ENCODE data around the gene C17orf58.

DNA sequence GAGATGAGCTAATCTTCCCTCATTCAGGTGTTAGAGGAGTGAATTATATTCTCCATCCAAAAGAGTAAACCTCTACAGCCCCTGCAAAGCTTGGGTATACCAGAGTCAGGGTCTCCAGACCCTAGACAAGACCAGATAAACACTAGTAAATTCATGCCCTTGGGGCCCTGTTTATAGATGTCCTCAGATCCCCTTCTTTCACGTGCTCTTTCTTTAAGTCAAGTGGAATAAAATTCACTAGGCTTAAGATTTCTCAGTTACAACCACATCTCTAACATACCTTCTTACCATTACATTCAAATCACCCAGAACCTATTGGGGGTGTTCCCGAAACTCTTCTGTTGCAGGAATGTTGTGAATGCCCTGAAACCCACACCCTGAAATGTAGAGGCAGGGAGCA lies 2.2 kb upstream of the C17orf58 start:
- TF ChIP-seq, protein P1, sequence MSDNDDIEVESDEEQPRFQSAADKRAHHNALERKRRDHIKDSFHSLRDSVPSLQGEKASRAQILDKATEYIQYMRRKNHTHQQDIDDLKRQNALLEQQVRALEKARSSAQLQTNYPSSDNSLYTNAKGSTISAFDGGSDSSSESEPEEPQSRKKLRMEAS (CRISPR knock-in tag; IDR thresholded peaks at IDR 0.05): no peak
- no peak for TF ChIP-seq FOXA3 (CRISPR knock-in tag; conservative IDR thresholded peaks at IDR 0.05 in 1 of 2, IDR thresholded peaks at IDR 0.05 in 1 of 2)
- no peak for TF ChIP-seq RERE (CRISPR knock-in tag; IDR thresholded peaks at IDR 0.05; ENCODE audit: borderline replicate concordance)
- TF ChIP-seq, protein P2, sequence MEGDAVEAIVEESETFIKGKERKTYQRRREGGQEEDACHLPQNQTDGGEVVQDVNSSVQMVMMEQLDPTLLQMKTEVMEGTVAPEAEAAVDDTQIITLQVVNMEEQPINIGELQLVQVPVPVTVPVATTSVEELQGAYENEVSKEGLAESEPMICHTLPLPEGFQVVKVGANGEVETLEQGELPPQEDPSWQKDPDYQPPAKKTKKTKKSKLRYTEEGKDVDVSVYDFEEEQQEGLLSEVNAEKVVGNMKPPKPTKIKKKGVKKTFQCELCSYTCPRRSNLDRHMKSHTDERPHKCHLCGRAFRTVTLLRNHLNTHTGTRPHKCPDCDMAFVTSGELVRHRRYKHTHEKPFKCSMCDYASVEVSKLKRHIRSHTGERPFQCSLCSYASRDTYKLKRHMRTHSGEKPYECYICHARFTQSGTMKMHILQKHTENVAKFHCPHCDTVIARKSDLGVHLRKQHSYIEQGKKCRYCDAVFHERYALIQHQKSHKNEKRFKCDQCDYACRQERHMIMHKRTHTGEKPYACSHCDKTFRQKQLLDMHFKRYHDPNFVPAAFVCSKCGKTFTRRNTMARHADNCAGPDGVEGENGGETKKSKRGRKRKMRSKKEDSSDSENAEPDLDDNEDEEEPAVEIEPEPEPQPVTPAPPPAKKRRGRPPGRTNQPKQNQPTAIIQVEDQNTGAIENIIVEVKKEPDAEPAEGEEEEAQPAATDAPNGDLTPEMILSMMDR (IDR thresholded peaks at IDR 0.05 in 2 of 3, conservative IDR thresholded peaks at IDR 0.05 in 1 of 3; ENCODE audit: insufficient read depth in 2 of 3, low read depth in 1 of 3, low read length in 3 of 3): no peak
- no peak for TF ChIP-seq PHB2 (IDR thresholded peaks at IDR 0.05; ENCODE audit: low read depth)
- TF ChIP-seq EHMT2 (IDR thresholded peaks at IDR 0.05): no peak
- no peak for TF ChIP-seq CBX3 (IDR thresholded peaks at IDR 0.05; ENCODE audit: borderline replicate concordance in 1 of 2, low read length in 2 of 2)
- TF ChIP-seq POLR2AphosphoS2 (IDR thresholded peaks at IDR 0.05; ENCODE audit: low read length): no peak
- no peak for TF ChIP-seq NFXL1 (CRISPR knock-in tag; IDR thresholded peaks at IDR 0.05)
- TF ChIP-seq, protein P3, sequence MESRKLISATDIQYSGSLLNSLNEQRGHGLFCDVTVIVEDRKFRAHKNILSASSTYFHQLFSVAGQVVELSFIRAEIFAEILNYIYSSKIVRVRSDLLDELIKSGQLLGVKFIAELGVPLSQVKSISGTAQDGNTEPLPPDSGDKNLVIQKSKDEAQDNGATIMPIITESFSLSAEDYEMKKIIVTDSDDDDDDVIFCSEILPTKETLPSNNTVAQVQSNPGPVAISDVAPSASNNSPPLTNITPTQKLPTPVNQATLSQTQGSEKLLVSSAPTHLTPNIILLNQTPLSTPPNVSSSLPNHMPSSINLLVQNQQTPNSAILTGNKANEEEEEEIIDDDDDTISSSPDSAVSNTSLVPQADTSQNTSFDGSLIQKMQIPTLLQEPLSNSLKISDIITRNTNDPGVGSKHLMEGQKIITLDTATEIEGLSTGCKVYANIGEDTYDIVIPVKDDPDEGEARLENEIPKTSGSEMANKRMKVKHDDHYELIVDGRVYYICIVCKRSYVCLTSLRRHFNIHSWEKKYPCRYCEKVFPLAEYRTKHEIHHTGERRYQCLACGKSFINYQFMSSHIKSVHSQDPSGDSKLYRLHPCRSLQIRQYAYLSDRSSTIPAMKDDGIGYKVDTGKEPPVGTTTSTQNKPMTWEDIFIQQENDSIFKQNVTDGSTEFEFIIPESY (CRISPR knock-in tag; IDR thresholded peaks at IDR 0.05): no peak
- TF ChIP-seq SP2 (IDR thresholded peaks at IDR 0.05; ENCODE audit: extremely low read depth, low read depth, low read length, poor library complexity, severe bottlenecking): no peak
- TF ChIP-seq ETV5 (CRISPR knock-in tag; IDR thresholded peaks at IDR 0.05; ENCODE audit: low read depth): no peak
